ENCODE data around the gene FLT3LG.
"Not testable (repeated sequence)": the region's sequence is repeated elsewhere in the genome, so short reads cannot be mapped to it uniquely, and the experiment has no call there.

Gene FLT3LG

GRCh38 chr19:49441960-49442350 is 32.1 kb upstream of the FLT3LG start:
- peaks cover 61% of the 10 kb centered on the region for H3K27me3 ChIP-seq
- H3K4me3 ChIP-seq (ENCODE audit: low read depth in 1 of 2, low read length in 1 of 2), result no peak overlapping the region
- H3K36me3 ChIP-seq, result peaks cover 7% of the 10 kb centered on the region
- no peaks in the 10 kb centered on the region for H3K9me3 ChIP-seq
- TF ChIP-seq, protein P1, sequence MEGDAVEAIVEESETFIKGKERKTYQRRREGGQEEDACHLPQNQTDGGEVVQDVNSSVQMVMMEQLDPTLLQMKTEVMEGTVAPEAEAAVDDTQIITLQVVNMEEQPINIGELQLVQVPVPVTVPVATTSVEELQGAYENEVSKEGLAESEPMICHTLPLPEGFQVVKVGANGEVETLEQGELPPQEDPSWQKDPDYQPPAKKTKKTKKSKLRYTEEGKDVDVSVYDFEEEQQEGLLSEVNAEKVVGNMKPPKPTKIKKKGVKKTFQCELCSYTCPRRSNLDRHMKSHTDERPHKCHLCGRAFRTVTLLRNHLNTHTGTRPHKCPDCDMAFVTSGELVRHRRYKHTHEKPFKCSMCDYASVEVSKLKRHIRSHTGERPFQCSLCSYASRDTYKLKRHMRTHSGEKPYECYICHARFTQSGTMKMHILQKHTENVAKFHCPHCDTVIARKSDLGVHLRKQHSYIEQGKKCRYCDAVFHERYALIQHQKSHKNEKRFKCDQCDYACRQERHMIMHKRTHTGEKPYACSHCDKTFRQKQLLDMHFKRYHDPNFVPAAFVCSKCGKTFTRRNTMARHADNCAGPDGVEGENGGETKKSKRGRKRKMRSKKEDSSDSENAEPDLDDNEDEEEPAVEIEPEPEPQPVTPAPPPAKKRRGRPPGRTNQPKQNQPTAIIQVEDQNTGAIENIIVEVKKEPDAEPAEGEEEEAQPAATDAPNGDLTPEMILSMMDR (IDR thresholded peaks at IDR 0.05), result no peak
- peaks cover 17 to 18% of the 10 kb centered on the region in 2 experiments for H3K4me1 ChIP-seq (ENCODE audit: control insufficient read depth in 1 of 2, insufficient read depth in 1 of 2, low read depth in 1 of 2, low read length in 1 of 2)
- H3K27ac ChIP-seq, result no peak overlapping the region

- peak overlapping the region; percentile 73 to 92 for H3K4me3 ChIP-seq (ENCODE audit: low read depth in 1 of 2, low read length in 1 of 2)
- H3K9me3 ChIP-seq, result no peaks in the 10 kb centered on the region
- no peak overlapping the region for H3K27ac ChIP-seq
- H3K36me3 ChIP-seq, result peaks cover 9% of the 10 kb centered on the region
- H3K27me3 ChIP-seq, result peaks cover 57% of the 10 kb centered on the region
- peaks cover 17 to 18% of the 10 kb centered on the region in 2 experiments for H3K4me1 ChIP-seq (ENCODE audit: control insufficient read depth in 1 of 2, insufficient read depth in 1 of 2, low read depth in 1 of 2, low read length in 1 of 2)
- TF ChIP-seq, protein P1 (IDR thresholded peaks at IDR 0.05), result no peak
These were observed 31.7 kb upstream of the FLT3LG start for GRCh38 chr19:49442354-49442753.

- Histone ChIP-seq H3K27ac (peak overlapping the region; percentile 47), H3K4me1 (ENCODE audit: control insufficient read depth in 1 of 2, insufficient read depth in 1 of 2, low read depth in 1 of 2, low read length in 1 of 2) (peaks cover 17 to 18% of the 10 kb centered on the region in 2 experiments), H3K4me3 (ENCODE audit: low read depth in 1 of 2, low read length in 1 of 2) (peak overlapping the region; percentile 73 to 92), H3K36me3 (peaks cover 14% of the 10 kb centered on the region), H3K27me3 (peaks cover 52% of the 10 kb centered on the region), H3K9me3 (no peaks in the 10 kb centered on the region)
- TF ChIP-seq, protein P1 (IDR thresholded peaks at IDR 0.05), result no peak
These were observed 31.1 kb upstream of the FLT3LG start for GRCh38 chr19:49442771-49443365.

- Histone ChIP-seq H3K36me3 (peaks cover 16% of the 10 kb centered on the region), H3K9me3 (no peaks in the 10 kb centered on the region), H3K27ac (peak overlapping the region; percentile 47), H3K4me1 (ENCODE audit: control insufficient read depth in 1 of 2, insufficient read depth in 1 of 2, low read depth in 1 of 2, low read length in 1 of 2) (peaks cover 17 to 18% of the 10 kb centered on the region in 2 experiments), H3K27me3 (peaks cover 46% of the 10 kb centered on the region), H3K4me3 (ENCODE audit: low read depth in 1 of 2, low read length in 1 of 2) (peak overlapping the region; percentile 73 to 92)
- TF ChIP-seq, protein P1 (IDR thresholded peaks at IDR 0.05), result peak; percentile 74
These were observed 30.5 kb upstream of the FLT3LG start for GRCh38 chr19:49443366-49444099.

DNA sequence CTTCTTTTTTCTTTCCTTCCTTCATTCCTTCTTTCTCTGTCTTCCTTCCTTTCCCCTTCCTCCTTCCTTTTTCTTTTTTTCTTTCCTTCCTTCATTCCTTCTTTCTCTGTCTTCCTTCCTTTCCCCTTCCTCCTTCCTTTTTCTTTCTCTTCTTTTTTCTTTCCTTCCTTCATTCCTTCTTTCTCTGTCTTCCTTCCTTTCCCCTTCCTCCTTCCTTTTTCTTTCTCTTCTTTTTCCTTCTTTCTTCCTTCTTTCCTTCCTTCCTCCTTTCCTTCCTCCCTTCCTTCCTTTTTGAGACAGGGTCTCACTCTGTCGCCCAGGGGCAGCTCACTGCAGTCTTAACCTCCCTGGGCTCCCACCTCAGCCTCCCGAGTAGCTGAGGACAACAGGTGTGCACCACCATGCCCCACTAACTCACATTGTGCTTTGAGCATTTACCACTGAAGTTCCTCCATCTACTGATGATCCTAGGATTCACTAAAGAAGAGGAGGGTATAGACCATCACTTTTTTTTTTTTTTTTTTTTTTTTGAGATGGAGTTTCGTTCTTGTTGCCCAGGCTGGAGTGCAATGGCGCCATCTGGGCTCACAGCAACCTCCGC is 29.8 kb upstream of the FLT3LG start:
- peak overlapping the region in 1 of 2 experiments; percentile 92 for H3K4me3 ChIP-seq (ENCODE audit: low read depth in 1 of 2, low read length in 1 of 2)
- H3K27me3 ChIP-seq, result peaks cover 39% of the 10 kb centered on the region
- peaks cover 16% of the 10 kb centered on the region for H3K36me3 ChIP-seq
- H3K9me3 ChIP-seq, H3K27ac ChIP-seq: not testable (repeated sequence)
- peaks cover 17 to 18% of the 10 kb centered on the region in 2 experiments for H3K4me1 ChIP-seq (ENCODE audit: control insufficient read depth in 1 of 2, insufficient read depth in 1 of 2, low read depth in 1 of 2, low read length in 1 of 2)

- Histone ChIP-seq H3K4me3 (ENCODE audit: low read depth in 1 of 2, low read length in 1 of 2) (no peak overlapping the region), H3K27me3 (peaks cover 21% of the 10 kb centered on the region), H3K4me1 (ENCODE audit: control insufficient read depth in 1 of 2, insufficient read depth in 1 of 2, low read depth in 1 of 2, low read length in 1 of 2) (peaks cover 17 to 18% of the 10 kb centered on the region in 2 experiments), H3K27ac (no peak overlapping the region), H3K36me3 (peaks cover 16% of the 10 kb centered on the region), H3K9me3 (no peaks in the 10 kb centered on the region)
- TF ChIP-seq, protein P1 (IDR thresholded peaks at IDR 0.05), result no peak
These were observed 28.0 kb upstream of the FLT3LG start for GRCh38 chr19:49445997-49446396.
